AG20443 (cell line): ENCODE results near the gene LTK.

Source experiments
- DNase-seq: peaks from one replicate; pipeline ENCODE4 v3.0.0; 2012; ENCODE audit warnings: low spot score, mixed read lengths

Gene LTK

GRCh38 chr15:41530363-41530956, 16.8 kb upstream of the LTK start:
- no peak for DNase-seq

- no peak for DNase-seq
Observed at GRCh38 chr15:41523097-41523496, 9.5 kb upstream of the LTK start.

DNA sequence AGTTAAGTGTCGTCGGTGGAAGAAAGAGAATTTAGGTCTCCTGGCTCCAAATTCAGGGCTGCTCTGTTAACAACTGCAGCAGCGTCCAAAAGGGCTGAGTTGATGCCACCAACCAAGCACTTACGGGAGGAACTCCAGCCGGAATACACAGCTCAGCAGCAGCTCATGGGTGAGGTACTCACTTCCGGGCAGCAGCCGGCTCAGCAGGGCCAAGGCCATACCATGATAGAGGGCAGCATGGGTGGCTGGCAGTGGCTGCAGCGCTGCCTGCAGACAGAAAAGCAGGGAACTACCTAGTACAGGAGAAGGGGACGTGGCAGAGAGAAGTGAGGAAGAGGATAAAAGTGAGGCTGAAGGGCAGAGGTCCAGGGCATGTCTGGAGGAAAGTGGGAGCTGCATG, 8.0 kb upstream of the LTK start:
- DNase-seq = no peak

GRCh38 chr15:41520636-41521035, 7.0 kb upstream of the LTK start:
- no peak for DNase-seq

DNA sequence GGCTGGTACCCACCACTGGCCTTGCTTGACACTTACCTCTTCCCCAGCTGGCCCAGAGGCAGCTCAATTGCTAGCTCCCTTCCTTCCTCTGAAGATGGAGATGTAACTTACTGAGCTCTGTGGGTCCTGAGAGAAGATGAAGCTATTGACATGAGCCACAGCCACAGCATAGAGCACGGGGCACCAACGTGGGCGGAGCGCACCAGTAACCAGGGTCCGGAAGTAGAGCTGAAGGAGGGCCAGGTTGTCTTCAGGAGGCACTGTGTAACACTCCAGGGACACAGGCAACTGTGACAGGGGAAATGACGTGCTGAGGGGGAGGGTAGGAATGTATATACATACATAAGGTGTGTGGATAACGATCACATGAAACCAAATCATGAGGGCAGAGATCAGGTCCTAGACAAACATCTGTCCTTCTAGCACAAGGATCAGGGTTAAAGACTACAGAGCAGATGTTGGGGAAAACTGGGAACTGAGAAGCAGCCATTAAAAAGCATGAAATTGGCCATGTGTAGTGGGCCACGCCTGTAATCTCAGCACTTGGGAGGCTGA, 4.3 kb upstream of the LTK start:
- no peak for DNase-seq

GRCh38 chr15:41512940-41513505, 604 bp downstream of the LTK start:
- DNase-seq = peak; percentile 52

DNA sequence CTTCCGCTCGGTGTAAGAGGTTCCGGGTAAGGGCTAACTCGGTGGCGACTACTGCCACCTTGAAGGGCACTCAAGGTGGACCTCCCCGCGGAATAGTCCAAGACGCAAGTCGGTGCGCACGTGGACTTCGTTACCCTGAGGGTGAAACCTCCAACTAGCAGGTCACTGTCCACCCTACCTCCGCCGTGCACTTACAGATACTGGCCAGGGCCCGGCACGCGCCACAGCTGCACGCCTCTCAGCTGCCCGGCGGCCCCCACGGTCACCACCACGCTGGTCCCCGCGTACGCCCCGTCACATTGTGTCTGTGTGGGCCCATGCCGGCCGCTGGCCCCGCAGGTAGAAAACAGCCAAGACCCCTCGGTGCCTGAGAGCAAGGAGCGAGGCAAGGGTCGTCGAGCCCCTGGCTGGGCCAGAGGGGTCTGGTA, 1.1 kb downstream of the LTK start:
- no peak for DNase-seq

DNA sequence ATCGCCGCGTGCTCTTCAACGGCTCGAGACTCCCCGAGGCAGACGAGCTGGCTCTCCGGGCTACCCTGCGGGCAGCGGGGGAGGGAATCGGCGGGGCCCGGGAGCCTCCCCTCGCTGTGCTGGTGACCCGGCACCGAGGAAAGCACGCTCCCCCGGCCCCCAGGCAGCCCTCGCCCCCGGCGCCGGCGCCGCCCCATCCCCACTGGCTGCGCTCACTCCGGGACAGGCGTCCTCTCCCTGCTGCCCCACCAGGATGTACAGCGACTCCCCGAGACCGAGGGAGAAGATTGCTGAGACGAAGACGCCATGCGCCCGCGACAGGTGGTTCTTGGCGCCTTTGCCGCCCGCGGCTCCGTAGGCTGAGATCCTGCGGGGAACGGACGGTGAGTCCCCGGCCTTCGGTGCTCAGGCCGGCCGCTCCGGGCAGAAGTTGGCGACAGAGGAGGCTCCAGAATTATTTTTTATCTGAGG, 1.7 kb downstream of the LTK start:
- DNase-seq = no peak

DNA sequence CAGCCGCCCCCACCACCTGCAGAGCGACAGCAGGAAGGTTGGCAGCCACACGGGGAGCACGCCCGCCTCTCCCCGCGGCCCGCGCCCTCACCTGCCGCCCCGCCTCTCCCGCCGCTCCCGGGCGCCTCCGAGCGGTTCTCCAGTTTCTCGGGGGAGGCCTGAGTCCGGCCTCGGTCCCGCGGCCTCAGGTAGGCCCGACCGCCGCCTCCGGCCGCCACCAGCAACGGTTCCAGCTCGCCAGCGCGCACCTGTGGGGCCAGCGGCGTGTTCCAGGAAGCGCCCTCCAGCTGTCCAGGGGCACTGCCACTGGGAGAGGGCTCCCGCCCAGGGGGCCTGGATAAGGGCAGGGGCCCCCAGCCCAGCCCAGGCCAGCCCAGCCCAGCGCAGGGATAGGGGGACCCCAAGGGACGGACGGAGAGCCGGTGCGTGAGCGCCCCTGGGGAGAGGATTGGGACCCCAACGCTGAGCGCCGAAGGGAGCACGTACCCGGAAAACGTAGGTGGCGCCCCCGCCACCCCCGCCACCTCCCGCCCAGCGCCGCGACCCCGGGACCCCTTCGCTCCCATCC, 2.2 kb downstream of the LTK start:
- DNase-seq = no peak

GRCh38 chr15:41510728-41511127, 2.9 kb downstream of the LTK start:
- DNase-seq = no peak

DNA sequence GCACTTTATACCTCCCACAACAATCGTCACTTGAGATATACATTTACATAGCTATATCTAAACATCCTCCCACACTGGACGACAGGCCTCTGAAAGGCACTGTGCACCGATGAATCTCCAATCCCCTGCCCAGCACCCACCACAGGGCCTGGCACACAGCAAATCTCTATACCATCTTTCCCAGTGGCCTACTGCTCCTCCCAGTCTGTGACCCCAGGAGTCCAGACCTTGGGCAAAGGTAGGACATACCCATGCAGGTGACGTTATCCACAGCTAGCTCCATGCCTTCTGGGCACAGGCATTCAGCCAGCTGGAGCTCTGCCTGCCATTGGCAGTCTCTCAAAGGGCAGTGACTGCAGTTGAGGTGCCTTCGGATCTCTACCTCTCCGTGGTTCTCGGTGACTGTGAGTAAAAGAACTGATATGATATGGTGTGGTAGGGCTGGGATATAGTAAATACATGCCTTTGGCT, 5.8 kb downstream of the LTK start:
- DNase-seq = no peak

- DNase-seq = no peak
Observed at GRCh38 chr15:41506796-41507341, 6.8 kb downstream of the LTK start.

GRCh38 chr15:41505776-41506175, 7.9 kb downstream of the LTK start:
- DNase-seq = no peak

GRCh38 chr15:41504751-41505492, 8.7 kb downstream of the LTK start:
- no peak for DNase-seq

DNA sequence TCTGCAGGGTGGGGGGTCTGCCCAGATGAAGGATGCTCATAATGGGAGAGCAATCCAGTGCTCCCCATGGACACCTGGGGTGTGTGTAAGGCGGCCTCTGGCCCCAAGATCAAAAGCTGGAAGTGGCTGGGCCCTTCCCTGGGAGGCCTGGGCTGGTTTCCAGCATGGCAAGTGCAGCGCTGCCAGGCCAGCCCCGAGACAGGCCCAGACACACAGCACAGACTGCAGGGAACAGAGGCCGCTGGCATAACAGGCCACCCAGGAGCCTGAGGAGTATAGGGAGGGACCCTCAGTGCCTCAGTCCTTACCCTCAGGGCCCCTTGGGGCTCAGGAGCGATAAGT, 10.0 kb downstream of the LTK start:
- DNase-seq = no peak

DNA sequence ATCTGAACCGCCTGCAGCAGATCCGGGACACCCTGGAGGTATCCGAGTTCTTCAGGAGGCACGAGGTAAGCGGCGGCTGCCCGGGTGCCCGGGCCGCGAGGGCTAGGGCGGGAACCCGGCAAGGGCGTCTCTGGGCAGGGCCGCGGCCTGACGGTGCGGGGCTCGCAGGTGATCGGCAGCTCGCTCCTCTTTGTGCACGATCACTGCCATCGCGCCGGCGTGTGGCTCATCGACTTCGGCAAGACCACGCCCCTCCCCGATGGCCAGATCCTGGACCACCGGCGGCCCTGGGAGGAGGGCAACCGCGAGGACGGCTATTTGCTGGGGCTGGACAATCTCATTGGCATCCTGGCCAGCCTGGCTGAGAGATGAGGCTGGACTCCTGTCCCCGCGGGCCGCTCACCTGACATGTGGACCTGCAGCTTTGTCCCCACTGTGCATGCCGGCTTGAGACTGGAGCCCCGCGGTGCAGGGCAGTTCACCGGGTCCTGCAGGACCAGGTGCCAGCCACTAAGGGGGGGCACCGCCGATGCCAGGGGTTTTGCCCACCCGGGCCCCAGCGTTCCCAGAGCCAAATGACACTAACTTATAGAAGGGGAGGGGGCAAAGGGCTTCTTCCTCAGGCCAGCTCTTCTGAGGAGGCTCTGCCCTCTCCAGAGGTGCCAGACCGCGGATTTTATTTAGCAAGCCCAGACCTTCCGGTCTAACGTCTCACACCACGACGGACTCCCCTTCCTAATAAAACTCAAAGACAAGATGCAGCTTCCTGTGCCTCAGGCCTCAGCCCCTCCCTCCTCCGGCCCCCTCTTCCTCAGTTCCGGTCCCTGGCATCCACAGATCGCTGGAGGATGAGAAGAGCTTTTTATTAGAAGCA, 10.6 kb downstream of the LTK start:
- DNase-seq = no peak

GRCh38 chr15:41501931-41502794, 11.5 kb downstream of the LTK start:
- no peak for DNase-seq

GRCh38 chr15:41501191-41501917, 12.3 kb downstream of the LTK start:
- DNase-seq = peak; percentile 61

DNA sequence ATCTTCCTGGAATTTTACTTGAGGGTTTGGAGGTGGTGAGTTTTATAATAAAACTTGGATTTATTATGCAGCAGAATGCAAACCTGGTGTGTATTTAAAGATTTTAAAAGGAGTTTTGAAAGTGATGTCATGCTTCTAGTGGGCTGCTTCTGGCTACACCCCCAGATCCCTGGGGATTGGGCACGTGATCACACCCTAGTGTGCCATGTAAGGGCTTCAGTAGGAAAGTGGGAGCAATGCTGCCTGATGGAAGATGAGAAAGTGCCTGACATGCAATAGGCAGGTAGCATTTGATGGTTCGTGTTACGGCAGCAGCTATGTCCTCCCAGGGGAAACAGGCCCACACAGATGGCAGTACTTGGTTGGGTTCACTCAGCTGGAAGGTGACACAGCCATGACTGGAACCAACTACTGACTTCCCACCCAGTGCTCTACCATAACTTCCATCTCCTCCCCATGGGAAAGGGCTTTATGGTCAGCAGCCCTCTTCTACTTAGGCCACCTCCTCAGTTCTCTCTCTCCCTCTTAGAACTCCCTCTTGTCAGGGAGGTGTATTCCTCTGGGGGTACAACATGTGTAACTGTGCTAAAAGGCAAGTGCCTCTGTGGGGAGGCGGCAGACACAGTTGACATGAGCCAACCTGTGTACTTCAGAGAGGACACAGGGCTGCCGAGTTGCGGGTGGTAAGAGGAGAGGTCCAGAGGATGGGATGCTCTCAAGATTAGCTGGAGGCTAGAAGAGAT, 14.3 kb downstream of the LTK start:
- no peak for DNase-seq
